HepG2 (cell line): Measurements from ENCODE around the gene CBX5. TPM values are rescaled to one million over a fixed set of nuclear protein-coding genes. Genes with fewer than 3 reads are reported as not detected.

Experiments
- ATAC-seq: fragments of 200-7000 bp; cut with Tn5 transposase; 3 replicates; pipeline ENCODE4 v1.9.1; 2020; ENCODE audit warnings: mild to moderate bottlenecking, moderate library complexity
- BruUV-seq: library from RNA; stranded (reverse); fragments of 400-500 nt; replicated peaks from 2 replicates; lab custom pipeline; 2021; lab: Mats Ljungman, UMichigan
- CTCF ChIA-PET: fragments of 300-600 bp; formaldehyde crosslinking; extraction: SDS; loops from one replicate; lab custom pipeline; 2021; ENCODE audit warnings: low total read pairs, inconsistent platforms, low intra/inter-chr PET ratio; lab: Yijun Ruan, JAX
- POLR2A ChIA-PET: fragments of 350-600 bp; sonication (Branson Sonifier 250); formaldehyde crosslinking; loops from one replicate; lab custom pipeline; 2020; ENCODE audit warnings: antibody characterized with exemption, inconsistent platforms; lab: Yijun Ruan, JAX
- DNase-seq: peaks from one replicate; pipeline ENCODE4 v3.0.0-alpha.2; 2015; ENCODE audit warnings: low spot score
- FAIRE-seq: peaks from 3 replicates; lab custom pipeline; 2011; peaks lifted over from hg19 to GRCh38; lab: Jason Lieb, UNC
- H2AFZ ChIP-seq: one replicate; pipeline ENCODE4 v1.6.1; 2011; ENCODE audit warnings: low read length, inconsistent platforms
- H3K27ac ChIP-seq: fragments of 300-600 bp; 3 replicates; pipeline ENCODE4 v1.8.0; 2011; ENCODE audit warnings: mixed run types, mild to moderate bottlenecking, mixed read lengths, low read length, inconsistent platforms; ENCODE audit not compliant: insufficient read depth; ENCODE audit errors: extremely low read length
- H3K27me3 ChIP-seq, 2 experiments: fragments of 200-600 bp in 1 of 2; 2 replicates in 1 of 2; 3 replicates in 1 of 2; pipeline versions ENCODE4 v1.6.0 to v1.8.0; 2011; ENCODE audit warnings: low read length in 2 of 2, mild to moderate bottlenecking in 2 of 2, moderate library complexity in 2 of 2, inconsistent platforms in 1 of 2; ENCODE audit not compliant: insufficient read depth in 2 of 2, control insufficient read depth in 1 of 2
- H3K36me3 ChIP-seq, 2 experiments: fragments of 200-600 bp in 1 of 2; replicated peaks in 1 of 2; 2 replicates in 1 of 2; 3 replicates in 1 of 2; pipeline versions ENCODE4 v1.5.1 to v1.8.0; 2011; ENCODE audit warnings: low read length in 2 of 2, inconsistent platforms in 1 of 2; ENCODE audit not compliant: insufficient read depth in 2 of 2, control insufficient read depth in 1 of 2
- H3K4me1 ChIP-seq: 2 replicates; pipeline ENCODE4 v1.5.1; 2012; ENCODE audit warnings: low read length, inconsistent platforms; ENCODE audit not compliant: insufficient read depth
- H3K4me2 ChIP-seq: 2 replicates; pipeline ENCODE4 v1.6.0; 2011; ENCODE audit warnings: low read depth, low read length, inconsistent platforms
- H3K4me3 ChIP-seq, 3 experiments: fragments of 200-600 bp in 1 of 3; sonication (generic), shearing (Covaris generic) in 1 of 3; replicated peaks in 1 of 3; 2 replicates each; pipeline ENCODE4 v1.5.1; 2011 to 2016; ENCODE audit warnings: low read length in 3 of 3, inconsistent platforms in 2 of 3, low read depth in 2 of 3, mild to moderate bottlenecking in 2 of 3, control low read depth in 1 of 3, mixed read lengths in 1 of 3; ENCODE audit not compliant: insufficient read depth in 1 of 3
- H3K79me2 ChIP-seq: one replicate; pipeline ENCODE4 v1.6.1; 2011; ENCODE audit warnings: low read length, inconsistent platforms; ENCODE audit not compliant: insufficient read depth
- H3K9ac ChIP-seq: 2 replicates; pipeline ENCODE4 v1.6.0; 2011; ENCODE audit warnings: mild to moderate bottlenecking, low read depth, low read length, inconsistent platforms; ENCODE audit not compliant: insufficient read depth
- H3K9me3 ChIP-seq: 2 replicates; pipeline ENCODE4 v1.5.1; 2012; ENCODE audit warnings: mild to moderate bottlenecking, low read length
- H4K20me1 ChIP-seq: 2 replicates; pipeline ENCODE4 v1.6.0; 2011; ENCODE audit warnings: inconsistent platforms, mild to moderate bottlenecking, low read length, moderate library complexity; ENCODE audit not compliant: insufficient read depth
- AHR ChIP-seq: IDR thresholded peaks from 2 replicates; pipeline ENCODE4 v1.6.1; 2018; ENCODE audit warnings: missing genetic modification reagents, missing compliant biosample characterization
- CREBL2 ChIP-seq: sonication (generic); formaldehyde crosslinking; IDR thresholded peaks from 2 replicates; pipeline ENCODE4 v1.8.1; 2023; ENCODE audit warnings: missing genetic modification reagents, mild to moderate bottlenecking, borderline replicate concordance
- EED ChIP-seq: sonication (generic); formaldehyde crosslinking; IDR thresholded peaks from 2 replicates; pipeline ENCODE4 v1.5.0; 2020; ENCODE audit warnings: mild to moderate bottlenecking, missing genetic modification reagents
- FIP1L1 ChIP-seq: fragments of 200-400 bp; formaldehyde crosslinking; IDR thresholded peaks from 2 replicates; pipeline ENCODE4 v1.6.1; 2018; ENCODE audit warnings: low read depth, mild to moderate bottlenecking, low read length, moderate library complexity, borderline replicate concordance; ENCODE audit not compliant: insufficient read depth
- KAT8 ChIP-seq: IDR thresholded peaks from 2 replicates; pipeline ENCODE4 v1.6.1; 2016; ENCODE audit warnings: missing genetic modification reagents, missing compliant biosample characterization
- KLF16 ChIP-seq, 2 experiments: sonication (generic) in 1 of 2; formaldehyde crosslinking in 1 of 2; IDR thresholded peaks; 2 replicates each; pipeline versions ENCODE4 v1.6.1 to v1.8.0; 2016 to 2023; ENCODE audit warnings: missing genetic modification reagents in 2 of 2, missing compliant biosample characterization in 1 of 2
- KLF6 ChIP-seq: IDR thresholded peaks from 2 replicates; pipeline ENCODE4 v1.8.0; 2016; ENCODE audit warnings: missing biosample characterization, missing genetic modification reagents
- RAD21 ChIP-seq: fragments of 450-650 bp; formaldehyde crosslinking; IDR thresholded peaks from 2 replicates; pipeline ENCODE4 v1.5.0; 2020; ENCODE audit warnings: mild to moderate bottlenecking
- RARA ChIP-seq: IDR thresholded peaks from 2 replicates; pipeline ENCODE4 v1.6.1; 2016; ENCODE audit warnings: missing genetic modification reagents, missing compliant biosample characterization
- SP4 ChIP-seq: sonication (generic); formaldehyde crosslinking; IDR thresholded peaks from 2 replicates; pipeline ENCODE4 v1.8.1; 2023; ENCODE audit warnings: mild to moderate bottlenecking, missing genetic modification reagents
- ZBTB3 ChIP-seq: sonication (generic); formaldehyde crosslinking; IDR thresholded peaks from 2 replicates; pipeline ENCODE4 v1.4.0; 2020; ENCODE audit warnings: low read depth, mild to moderate bottlenecking, moderate library complexity, missing genetic modification reagents, borderline replicate concordance
- ZNF335 ChIP-seq: sonication (generic); formaldehyde crosslinking; IDR thresholded peaks from 2 replicates; pipeline ENCODE4 v1.4.0; 2020; ENCODE audit warnings: missing genetic modification reagents
- ZNF792 ChIP-seq: IDR thresholded peaks from 2 replicates; pipeline ENCODE4 v1.6.1; 2016
- WGBS: methylation state at CpG from one replicate; pipeline ENCODE4 v1.1.6; 2017; ENCODE audit warnings: low lambda C conversion rate; 5-methylcytosine and 5-hydroxymethylcytosine counted together
- in situ Hi-C: cut with HindIII; loops from 2 replicates; pipeline ENCODE4 v1.10.0; 2017; ENCODE audit warnings: low pct_unique_long_range_greater_than_20kb; ENCODE audit not compliant: extremely low pct_ligation_motif_present
- intact Hi-C: fragments of 100-400 bp; cut with micrococcal nuclease; formaldehyde crosslinking; loops from one replicate; pipeline ENCODE4 v1.10.0; 2022; ENCODE audit not compliant: unreplicated experiment
- polyA plus RNA-seq, 8 experiments: library from polyadenylated mRNA; depleted of rRNA in 3 of 8; stranded (reverse) in 7 of 8; unstranded in 1 of 8; fragments of >200 nt; fragmentation: Illumina TruSeq in 4 of 8; extraction: Trizol in 4 of 8; gene quantifications; 2 replicates each; pipeline versions ENCODE4 v1.2.1 to v1.2.3, GENCODE V29; 2011 to 2016; ENCODE audit warnings: low read depth in 4 of 8, missing spikeins in 1 of 8, mixed read lengths in 1 of 8; ENCODE audit not compliant: insufficient read depth in 1 of 8
- total RNA-seq, 5 experiments: library from RNA; depleted of rRNA; stranded (reverse); fragments of >200 nt; fragmentation: Illumina TruSeq; extraction: Trizol; gene quantifications; 2 replicates each; pipeline ENCODE4 v1.2.3, GENCODE V29; 2016; ENCODE audit warnings: low read depth in 1 of 5
- TF ChIP-seq, protein P1 (sequence below): sonication (generic); formaldehyde crosslinking; IDR thresholded peaks from 2 replicates; pipeline ENCODE4 v1.8.1; 2023; ENCODE audit warnings: mild to moderate bottlenecking, missing genetic modification reagents
- TF ChIP-seq, protein P2 (sequence below): sonication (generic); formaldehyde crosslinking; IDR thresholded peaks from 2 replicates; pipeline ENCODE4 v1.4.0; 2020; ENCODE audit warnings: missing genetic modification reagents, borderline replicate concordance
- TF ChIP-seq, protein P3 (sequence below): sonication (generic); formaldehyde crosslinking; IDR thresholded peaks from 2 replicates; pipeline ENCODE4 v1.9.0; 2021; ENCODE audit warnings: missing genetic modification reagents, mild to moderate bottlenecking, borderline replicate concordance
- TF ChIP-seq, protein P4 (sequence below): sonication (generic); formaldehyde crosslinking; IDR thresholded peaks from 2 replicates; pipeline ENCODE4 v1.4.0; 2020; ENCODE audit warnings: missing genetic modification reagents; ENCODE audit errors: not compliant biosample characterization

CBX5 gene
- total and polyA plus RNA-seq, 2 of the 13 experiments (the other 11 are each of a cell fraction or from before 2014, with no cell fraction given): 16.0 to 22.2 TPM

DNA sequence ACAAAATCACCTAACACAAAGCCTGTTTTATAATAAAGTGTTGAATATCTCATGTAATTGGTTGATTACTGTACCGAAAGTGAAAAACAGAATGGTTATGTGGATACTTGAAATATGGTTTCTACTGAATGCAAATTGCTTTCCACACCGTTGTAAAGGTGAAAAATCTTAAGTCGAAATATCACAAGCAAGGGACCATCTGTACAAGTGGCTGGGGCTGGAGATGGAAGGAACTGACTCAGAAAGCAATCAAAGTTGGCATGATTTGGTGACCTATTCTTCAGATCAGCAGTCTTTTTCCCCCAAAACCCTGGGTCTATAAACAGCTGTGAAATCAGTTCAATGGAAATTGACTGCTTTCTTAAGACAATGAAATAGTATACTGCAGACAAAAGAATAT, 3.6 kb downstream of the CBX5 start:
- Histone ChIP-seq H3K4me2 (no peak overlapping the region), H3K9me3 (no peaks in the 10 kb centered on the region), H3K79me2 (peaks cover 46% of the 10 kb centered on the region), H3K4me1 (peaks cover 46% of the 10 kb centered on the region), H2AFZ (no peak overlapping the region), H3K27me3 (no peaks in the 10 kb centered on the region; a peak in 1 of 5 replicates), H3K36me3 (peaks cover 0 to 15% of the 10 kb centered on the region in 2 experiments; a peak in 2 of 5 replicates), H3K27ac (no peak overlapping the region), H3K4me3 (no peak overlapping the region), H3K9ac (no peak overlapping the region), H4K20me1 (0 out of 2 replicates have a peak, but pooled peaks cover 2% of the 10 kb centered on the region)
- CTCF ChIA-PET: no interaction called here
- 95% methylated on average over 3 of the region's 3 CpGs for WGBS
- DNase-seq (no peak), FAIRE-seq (no peak), ATAC-seq (no peak)
- no TSS peak for BruUV-seq
- in situ Hi-C loops: no loop called here
- intact Hi-C loops: no loop called here
- POLR2A ChIA-PET: interaction anchor here (1.0 to 1.7 kb wide), 2 partner anchors 25 to 48 kb away, joined by 3 to 5 read pairs; partner anchors contain the start of gene COPZ1
- TF ChIP-seq RAD21 (CRISPR knock-in tag) (no peak), RARA (CRISPR knock-in tag) (no peak), KLF6 (no peak), ZBTB3 (CRISPR knock-in tag) (no peak), KLF16 (CRISPR knock-in tag; IDR thresholded peaks at IDR 0.05) (no peak), FIP1L1 (no peak), CREBL2 (CRISPR knock-in tag) (no peak), ZNF335 (CRISPR knock-in tag) (no peak), AHR (CRISPR knock-in tag) (no peak), KAT8 (CRISPR knock-in tag) (no peak), ZNF792 (CRISPR knock-in tag) (no peak), SP4 (CRISPR knock-in tag) (no peak), EED (CRISPR knock-in tag) (no peak)
- TF ChIP-seq, protein P1, sequence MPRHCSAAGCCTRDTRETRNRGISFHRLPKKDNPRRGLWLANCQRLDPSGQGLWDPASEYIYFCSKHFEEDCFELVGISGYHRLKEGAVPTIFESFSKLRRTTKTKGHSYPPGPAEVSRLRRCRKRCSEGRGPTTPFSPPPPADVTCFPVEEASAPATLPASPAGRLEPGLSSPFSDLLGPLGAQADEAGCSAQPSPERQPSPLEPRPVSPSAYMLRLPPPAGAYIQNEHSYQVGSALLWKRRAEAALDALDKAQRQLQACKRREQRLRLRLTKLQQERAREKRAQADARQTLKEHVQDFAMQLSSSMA: no peak
- TF ChIP-seq, protein P2, sequence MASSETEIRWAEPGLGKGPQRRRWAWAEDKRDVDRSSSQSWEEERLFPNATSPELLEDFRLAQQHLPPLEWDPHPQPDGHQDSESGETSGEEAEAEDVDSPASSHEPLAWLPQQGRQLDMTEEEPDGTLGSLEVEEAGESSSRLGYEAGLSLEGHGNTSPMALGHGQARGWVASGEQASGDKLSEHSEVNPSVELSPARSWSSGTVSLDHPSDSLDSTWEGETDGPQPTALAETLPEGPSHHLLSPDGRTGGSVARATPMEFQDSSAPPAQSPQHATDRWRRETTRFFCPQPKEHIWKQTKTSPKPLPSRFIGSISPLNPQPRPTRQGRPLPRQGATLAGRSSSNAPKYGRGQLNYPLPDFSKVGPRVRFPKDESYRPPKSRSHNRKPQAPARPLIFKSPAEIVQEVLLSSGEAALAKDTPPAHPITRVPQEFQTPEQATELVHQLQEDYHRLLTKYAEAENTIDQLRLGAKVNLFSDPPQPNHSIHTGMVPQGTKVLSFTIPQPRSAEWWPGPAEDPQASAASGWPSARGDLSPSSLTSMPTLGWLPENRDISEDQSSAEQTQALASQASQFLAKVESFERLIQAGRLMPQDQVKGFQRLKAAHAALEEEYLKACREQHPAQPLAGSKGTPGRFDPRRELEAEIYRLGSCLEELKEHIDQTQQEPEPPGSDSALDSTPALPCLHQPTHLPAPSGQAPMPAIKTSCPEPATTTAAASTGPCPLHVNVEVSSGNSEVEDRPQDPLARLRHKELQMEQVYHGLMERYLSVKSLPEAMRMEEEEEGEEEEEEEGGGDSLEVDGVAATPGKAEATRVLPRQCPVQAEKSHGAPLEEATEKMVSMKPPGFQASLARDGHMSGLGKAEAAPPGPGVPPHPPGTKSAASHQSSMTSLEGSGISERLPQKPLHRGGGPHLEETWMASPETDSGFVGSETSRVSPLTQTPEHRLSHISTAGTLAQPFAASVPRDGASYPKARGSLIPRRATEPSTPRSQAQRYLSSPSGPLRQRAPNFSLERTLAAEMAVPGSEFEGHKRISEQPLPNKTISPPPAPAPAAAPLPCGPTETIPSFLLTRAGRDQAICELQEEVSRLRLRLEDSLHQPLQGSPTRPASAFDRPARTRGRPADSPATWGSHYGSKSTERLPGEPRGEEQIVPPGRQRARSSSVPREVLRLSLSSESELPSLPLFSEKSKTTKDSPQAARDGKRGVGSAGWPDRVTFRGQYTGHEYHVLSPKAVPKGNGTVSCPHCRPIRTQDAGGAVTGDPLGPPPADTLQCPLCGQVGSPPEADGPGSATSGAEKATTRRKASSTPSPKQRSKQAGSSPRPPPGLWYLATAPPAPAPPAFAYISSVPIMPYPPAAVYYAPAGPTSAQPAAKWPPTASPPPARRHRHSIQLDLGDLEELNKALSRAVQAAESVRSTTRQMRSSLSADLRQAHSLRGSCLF (CRISPR knock-in tag): no peak
- TF ChIP-seq, protein P3, sequence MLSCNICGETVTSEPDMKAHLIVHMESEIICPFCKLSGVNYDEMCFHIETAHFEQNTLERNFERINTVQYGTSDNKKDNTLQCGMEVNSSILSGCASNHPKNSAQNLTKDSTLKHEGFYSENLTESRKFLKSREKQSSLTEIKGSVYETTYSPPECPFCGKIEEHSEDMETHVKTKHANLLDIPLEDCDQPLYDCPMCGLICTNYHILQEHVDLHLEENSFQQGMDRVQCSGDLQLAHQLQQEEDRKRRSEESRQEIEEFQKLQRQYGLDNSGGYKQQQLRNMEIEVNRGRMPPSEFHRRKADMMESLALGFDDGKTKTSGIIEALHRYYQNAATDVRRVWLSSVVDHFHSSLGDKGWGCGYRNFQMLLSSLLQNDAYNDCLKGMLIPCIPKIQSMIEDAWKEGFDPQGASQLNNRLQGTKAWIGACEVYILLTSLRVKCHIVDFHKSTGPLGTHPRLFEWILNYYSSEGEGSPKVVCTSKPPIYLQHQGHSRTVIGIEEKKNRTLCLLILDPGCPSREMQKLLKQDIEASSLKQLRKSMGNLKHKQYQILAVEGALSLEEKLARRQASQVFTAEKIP (CRISPR knock-in tag): no peak
- TF ChIP-seq, protein P4, sequence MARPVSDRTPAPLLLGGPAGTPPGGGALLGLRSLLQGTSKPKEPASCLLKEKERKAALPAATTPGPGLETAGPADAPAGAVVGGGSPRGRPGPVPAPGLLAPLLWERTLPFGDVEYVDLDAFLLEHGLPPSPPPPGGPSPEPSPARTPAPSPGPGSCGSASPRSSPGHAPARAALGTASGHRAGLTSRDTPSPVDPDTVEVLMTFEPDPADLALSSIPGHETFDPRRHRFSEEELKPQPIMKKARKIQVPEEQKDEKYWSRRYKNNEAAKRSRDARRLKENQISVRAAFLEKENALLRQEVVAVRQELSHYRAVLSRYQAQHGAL (CRISPR knock-in tag): no peak
